CD4-positive, alpha-beta T cell (primary cell): ENCODE measurements around the gene ARHGAP6. TPM values are rescaled to one million over a fixed set of nuclear protein-coding genes. Genes with fewer than 3 reads are reported as not detected.

Experiments
- ATAC-seq: fragments of 200-7000 bp; cut with Tn5 transposase; one replicate; pipeline ENCODE4 v1.10.0; 2022; ENCODE audit warnings: mild to moderate bottlenecking; ENCODE audit not compliant: poor library complexity
- CTCF ChIA-PET: fragments of 350-600 bp; sonication (Branson Sonifier 250); formaldehyde crosslinking; loops from one replicate; lab custom pipeline; 2021; ENCODE audit warnings: antibody characterized with exemption, inconsistent platforms; lab: Charles Lee
- POLR2A ChIA-PET: fragments of 350-600 bp; sonication (Branson Sonifier 250); formaldehyde crosslinking; loops from one replicate; lab custom pipeline; 2021; ENCODE audit warnings: antibody characterized with exemption, inconsistent platforms; lab: Charles Lee
- DNase-seq, 14 experiments: peaks; one replicate each; pipeline ENCODE4 v3.0.0-alpha.2; 2013 to 2020; ENCODE audit warnings: mixed read lengths in 2 of 14
- H3K27ac ChIP-seq, 2 donors: one replicate each; pipeline versions ENCODE4 v1.5.1 to v1.7.0; 2013; ENCODE audit warnings: low read length in 2 of 2, low read depth in 1 of 2, mild to moderate bottlenecking in 1 of 2
- H3K27me3 ChIP-seq, 2 experiments: 1 replicate in 1 of 2; 2 replicates in 1 of 2; pipeline versions ENCODE4 v1.6.1 to v1.7.0; 2013; ENCODE audit warnings: low read length in 2 of 2, control low read depth in 1 of 2, mild to moderate bottlenecking in 1 of 2, moderate library complexity in 1 of 2; ENCODE audit not compliant: insufficient read depth in 2 of 2, control insufficient read depth in 1 of 2
- H3K36me3 ChIP-seq: one replicate; pipeline ENCODE4 v1.6.1; 2013; ENCODE audit warnings: low read length, control low read depth; ENCODE audit not compliant: insufficient read depth
- H3K4me1 ChIP-seq: one replicate; pipeline ENCODE4 v1.6.1; 2013; ENCODE audit warnings: low read length, control low read depth; ENCODE audit not compliant: insufficient read depth
- H3K4me3 ChIP-seq: one replicate; pipeline ENCODE4 v1.5.1; 2013; ENCODE audit warnings: mild to moderate bottlenecking, low read length, moderate library complexity
- H3K9me3 ChIP-seq, 2 experiments: 1 replicate in 1 of 2; 2 replicates in 1 of 2; pipeline versions ENCODE4 v1.6.1 to v1.7.0; 2013; ENCODE audit warnings: low read length in 2 of 2, mild to moderate bottlenecking in 2 of 2, control low read depth in 1 of 2, moderate library complexity in 1 of 2; ENCODE audit not compliant: control insufficient read depth in 1 of 2, insufficient read depth in 1 of 2
- H3K27ac Mint-ChIP-seq: one replicate; pipeline ENCODE4 v1.8.0; 2020; ENCODE audit warnings: mixed read lengths
- H3K27me3 Mint-ChIP-seq: one replicate; pipeline ENCODE4 v1.8.0; 2021; ENCODE audit warnings: mixed read lengths
- H3K36me3 Mint-ChIP-seq: one replicate; pipeline ENCODE4 v1.8.0; 2021; ENCODE audit warnings: low read depth, mixed read lengths
- H3K4me1 Mint-ChIP-seq: one replicate; pipeline ENCODE4 v1.8.0; 2021; ENCODE audit warnings: low read depth, mixed read lengths
- H3K4me3 Mint-ChIP-seq: one replicate; pipeline ENCODE4 v1.8.0; 2020; ENCODE audit warnings: mild to moderate bottlenecking, mixed read lengths
- H3K9me3 Mint-ChIP-seq: one replicate; pipeline ENCODE4 v1.8.0; 2020; ENCODE audit warnings: mixed read lengths
- CTCF ChIP-seq: fragments of 200-600 bp; IDR thresholded peaks from one replicate; pipeline ENCODE4 v1.8.0; 2022; ENCODE audit warnings: antibody characterized with exemption, mild to moderate bottlenecking
- intact Hi-C, 2 experiments: fragments of 100-400 bp; cut with DNase I in 1 of 2; cut with micrococcal nuclease in 1 of 2; formaldehyde crosslinking; loops; one replicate each; pipeline versions ENCODE4 v1.15.1 to v1.9.0; 2023 to 2025; cut with DNase I, micrococcal nuclease
- total RNA-seq, 174 experiments: library from RNA in 2 of 174; stranded (reverse) in 2 of 174; gene quantifications; one replicate each; pipeline ENCODE4 v1.2.3 and lab custom pipeline; 2021 to 2026

Gene ARHGAP6
- total RNA-seq, 2 experiments from 2014 or later = not detected

- no peaks in the 10 kb centered on the region for H3K9me3 Mint-ChIP-seq
- H3K36me3 ChIP-seq = no peaks in the 10 kb centered on the region
- no peak overlapping the region for H3K27ac Mint-ChIP-seq
- CTCF ChIA-PET = no interaction called here
- H3K27me3 Mint-ChIP-seq = no peaks in the 10 kb centered on the region
- no peak for DNase-seq
- POLR2A ChIA-PET = no interaction called here
- H3K27ac ChIP-seq = no peak overlapping the region
- intact Hi-C loops = no loop called here
- no peak overlapping the region for H3K4me3 ChIP-seq
- no peaks in the 10 kb centered on the region for H3K4me1 ChIP-seq
- H3K4me1 Mint-ChIP-seq = no peaks in the 10 kb centered on the region
- no peak for TF ChIP-seq CTCF
- no peaks in the 10 kb centered on the region for H3K27me3 ChIP-seq
- H3K36me3 Mint-ChIP-seq = no peaks in the 10 kb centered on the region
- no peaks in the 10 kb centered on the region for H3K9me3 ChIP-seq
- ATAC-seq = no peak
- no peak overlapping the region for H3K4me3 Mint-ChIP-seq
Measured at GRCh38 chrX:11414091-11414490, 251.6 kb downstream of the ARHGAP6 start.

DNA sequence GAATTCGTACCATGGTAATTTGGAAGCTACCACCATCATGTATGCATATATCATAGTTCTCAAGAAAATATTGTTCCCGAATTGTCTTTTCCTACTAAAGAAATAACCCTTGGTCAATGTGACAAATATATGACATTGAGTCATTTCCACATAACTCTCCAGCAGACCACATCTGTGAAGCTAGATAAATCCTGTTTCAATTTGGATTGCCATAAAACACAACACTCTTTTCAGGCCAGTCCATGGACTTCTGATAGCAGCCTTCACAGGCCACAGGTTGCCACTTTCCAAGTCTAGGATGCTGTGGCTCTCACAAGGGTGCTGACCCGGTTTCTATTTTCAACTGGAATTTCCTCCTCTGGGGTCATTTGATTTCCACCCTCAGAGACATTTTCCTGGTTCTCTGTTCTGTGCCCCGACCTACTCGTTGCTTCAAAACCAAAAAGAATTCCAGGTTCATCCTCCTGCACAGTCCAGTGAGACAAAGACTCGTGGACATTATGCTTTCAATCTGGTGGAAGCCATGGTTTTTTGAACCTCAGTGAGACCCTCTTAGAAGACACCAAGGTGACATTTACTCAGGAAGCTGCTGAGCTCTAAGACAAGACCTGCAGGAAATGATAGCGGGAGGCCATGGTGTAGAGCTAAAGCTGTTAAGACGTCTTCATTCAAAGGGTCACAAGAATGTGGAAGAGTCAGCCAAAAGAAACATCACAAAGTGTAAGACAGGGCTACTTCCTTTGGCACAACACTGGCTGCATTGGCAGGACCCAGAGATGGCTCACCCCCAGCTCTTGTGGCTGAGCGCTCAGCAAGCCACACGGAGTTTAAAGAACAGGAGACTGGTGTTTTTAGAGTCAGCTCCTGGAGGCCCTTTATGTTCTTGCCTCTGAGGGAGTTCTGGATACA lies 252.8 kb downstream of the ARHGAP6 start:
- Mint-ChIP-seq H3K27me3 (no peaks in the 10 kb centered on the region), H3K4me1 (no peaks in the 10 kb centered on the region), H3K9me3 (no peaks in the 10 kb centered on the region), H3K27ac (no peak overlapping the region), H3K36me3 (no peaks in the 10 kb centered on the region), H3K4me3 (no peak overlapping the region)
- no peaks in the 10 kb centered on the region for H3K36me3 ChIP-seq
- TF ChIP-seq CTCF = no peak
- no peak overlapping the region for H3K4me3 ChIP-seq
- ChIA-PET POLR2A (no interaction called here), CTCF (no interaction called here)
- H3K27ac ChIP-seq = no peak overlapping the region
- H3K4me1 ChIP-seq = no peaks in the 10 kb centered on the region
- ATAC-seq = no peak
- no peaks in the 10 kb centered on the region for H3K9me3 ChIP-seq
- no peak for DNase-seq
- intact Hi-C loops = no loop called here
- no peaks in the 10 kb centered on the region for H3K27me3 ChIP-seq

GRCh38 chrX:11409957-11410356 lies 255.8 kb downstream of the ARHGAP6 start:
- H3K36me3 ChIP-seq = no peaks in the 10 kb centered on the region
- H3K9me3 ChIP-seq = no peaks in the 10 kb centered on the region
- CTCF ChIA-PET = no interaction called here
- intact Hi-C loops = no loop called here
- H3K27me3 ChIP-seq = no peaks in the 10 kb centered on the region
- ATAC-seq = no peak
- H3K27ac ChIP-seq = no peak overlapping the region
- Mint-ChIP-seq H3K4me1 (no peaks in the 10 kb centered on the region), H3K9me3 (no peaks in the 10 kb centered on the region), H3K27ac (no peak overlapping the region), H3K27me3 (no peaks in the 10 kb centered on the region), H3K36me3 (no peaks in the 10 kb centered on the region), H3K4me3 (no peak overlapping the region)
- no peak for TF ChIP-seq CTCF
- POLR2A ChIA-PET = no interaction called here
- DNase-seq = no peak
- H3K4me1 ChIP-seq = no peaks in the 10 kb centered on the region
- no peak overlapping the region for H3K4me3 ChIP-seq
